Esophagus muscularis mucosa (tissue), 3 donors: ENCODE measurements around the gene IRGQ.

Source experiments
- CTCF ChIP-seq, 3 experiments: fragments of 200-600 bp in 2 of 3; fragments of 450-650 bp in 1 of 3; sonication (generic) in 2 of 3; IDR thresholded peaks; one replicate each; pipeline ENCODE4 v1.5.1; 2017 to 2019; ENCODE audit warnings: antibody characterized with exemption in 3 of 3, mild to moderate bottlenecking in 2 of 3, moderate library complexity in 1 of 3
- POLR2AphosphoS5 ChIP-seq, 2 donors: sonication (generic); formaldehyde crosslinking; IDR thresholded peaks; one replicate each; pipeline ENCODE4 v1.6.1; 2017; ENCODE audit warnings: antibody characterized with exemption in 2 of 2

- TF ChIP-seq CTCF (IDR thresholded peaks at IDR 0.05): no peak
- TF ChIP-seq POLR2AphosphoS5 (IDR thresholded peaks at IDR 0.05): no peak
Observed at GRCh38 chr19:43541920-43542650, 53.8 kb downstream of the IRGQ start.
